ENCODE data around the gene CHRNA4. TPM values are rescaled to one million over a fixed set of nuclear protein-coding genes. Genes with fewer than 3 reads are reported as not detected.

CHRNA4 gene
- total RNA-seq, 2 donors from 2014 or later = not detected

GRCh38 chr20:63364801-63365585 is 3.8 kb upstream of the CHRNA4 start:
- no peak for TF ChIP-seq CTCF (IDR thresholded peaks at IDR 0.05)
- no peak for TF ChIP-seq POLR2A (IDR thresholded peaks at IDR 0.05)

DNA sequence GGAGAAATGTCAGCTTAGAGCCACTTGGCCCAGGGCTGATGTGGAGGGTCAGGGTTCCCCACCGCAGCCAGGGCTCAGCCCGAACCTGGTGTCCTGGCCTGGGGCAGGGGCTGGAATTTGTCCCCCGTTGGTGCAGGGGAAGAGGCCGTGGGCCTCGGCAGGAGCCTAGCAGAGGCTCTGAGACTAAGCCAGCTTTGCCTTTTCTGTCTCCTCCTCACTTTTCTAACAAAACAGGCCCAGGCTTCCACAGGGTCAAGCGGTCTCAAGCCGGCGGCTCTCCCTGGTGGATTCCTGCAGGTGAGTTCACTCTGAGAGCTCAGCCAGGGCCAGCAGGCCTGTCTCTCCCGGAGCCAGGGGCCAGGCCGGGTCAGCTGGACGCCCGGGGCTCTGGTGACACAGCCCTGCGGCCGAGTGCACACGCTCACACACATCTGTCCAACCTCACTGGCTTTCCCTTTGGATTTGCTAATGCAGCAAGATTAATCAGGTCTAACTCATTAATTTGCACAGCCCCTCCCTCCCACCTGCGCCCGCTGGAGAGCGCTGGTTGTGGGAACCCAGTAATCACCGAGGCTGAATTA is 2.9 kb upstream of the CHRNA4 start:
- H3K36me3 ChIP-seq (replicated peaks in 1 of 2; ENCODE audit: insufficient read depth in 1 of 2, low read depth in 2 of 2) = no peaks in the 10 kb centered on the region
- peaks cover 0 to 11% of the 10 kb centered on the region in 2 donors for H3K27me3 ChIP-seq
- ATAC-seq (no peak), DNase-seq (no peak)
- intact Hi-C loops (cut with DNase I) = no loop called here
- no peaks in the 10 kb centered on the region for H3K9me3 ChIP-seq
- peaks cover 8% of the 10 kb centered on the region for H3K4me1 ChIP-seq
- no peak overlapping the region for H3K4me3 ChIP-seq
- TF ChIP-seq POLR2A (IDR thresholded peaks at IDR 0.05) (no peak), CTCF (IDR thresholded peaks at IDR 0.05) (no peak)
- 60 to 73% methylated on average over 12 to 19 of the region's 19 CpGs for WGBS, 2 donors
- no peak overlapping the region for H3K27ac ChIP-seq

More at GRCh38 chr20:63364801-63365585, 3.8 kb upstream of the CHRNA4 start:
- H3K4me1 ChIP-seq = peaks cover 8% of the 10 kb centered on the region
- DNase-seq = no peak
- no peaks in the 10 kb centered on the region for H3K36me3 ChIP-seq (replicated peaks in 1 of 2; ENCODE audit: insufficient read depth in 1 of 2, low read depth in 2 of 2)
- 60% methylated on average over 17 of the region's 20 CpGs; no CpG with 5 or more reads in 1 of the 2 donors for whole genome bisulfite sequencing, 2 donors
- no peak overlapping the region for H3K4me3 ChIP-seq
- peaks cover 0 to 9% of the 10 kb centered on the region in 2 donors for H3K27me3 ChIP-seq
- H3K9me3 ChIP-seq = no peaks in the 10 kb centered on the region
- ATAC-seq = no peak
- intact Hi-C loops (cut with DNase I) = no loop called here
- H3K27ac ChIP-seq = no peak overlapping the region

- TF ChIP-seq POLR2A (IDR thresholded peaks at IDR 0.05) = no peak
- TF ChIP-seq CTCF (IDR thresholded peaks at IDR 0.05) = no peak
- peaks cover 0 to 11% of the 10 kb centered on the region in 2 donors for H3K27me3 ChIP-seq
- intact Hi-C loops (cut with DNase I) = no loop called here
- H3K36me3 ChIP-seq (replicated peaks in 1 of 2; ENCODE audit: insufficient read depth in 1 of 2, low read depth in 2 of 2) = no peaks in the 10 kb centered on the region
- H3K4me1 ChIP-seq = peaks cover 10% of the 10 kb centered on the region
- H3K27ac ChIP-seq = no peak overlapping the region
- no peak overlapping the region for H3K4me3 ChIP-seq
- 47 to 52% methylated on average over 11 to 23 of the region's 23 CpGs for WGBS, 2 donors
- H3K9me3 ChIP-seq = no peaks in the 10 kb centered on the region
- DNase-seq = no peak
- ATAC-seq = no peak
Observed at GRCh38 chr20:63363013-63363957, 2.1 kb upstream of the CHRNA4 start.

DNA sequence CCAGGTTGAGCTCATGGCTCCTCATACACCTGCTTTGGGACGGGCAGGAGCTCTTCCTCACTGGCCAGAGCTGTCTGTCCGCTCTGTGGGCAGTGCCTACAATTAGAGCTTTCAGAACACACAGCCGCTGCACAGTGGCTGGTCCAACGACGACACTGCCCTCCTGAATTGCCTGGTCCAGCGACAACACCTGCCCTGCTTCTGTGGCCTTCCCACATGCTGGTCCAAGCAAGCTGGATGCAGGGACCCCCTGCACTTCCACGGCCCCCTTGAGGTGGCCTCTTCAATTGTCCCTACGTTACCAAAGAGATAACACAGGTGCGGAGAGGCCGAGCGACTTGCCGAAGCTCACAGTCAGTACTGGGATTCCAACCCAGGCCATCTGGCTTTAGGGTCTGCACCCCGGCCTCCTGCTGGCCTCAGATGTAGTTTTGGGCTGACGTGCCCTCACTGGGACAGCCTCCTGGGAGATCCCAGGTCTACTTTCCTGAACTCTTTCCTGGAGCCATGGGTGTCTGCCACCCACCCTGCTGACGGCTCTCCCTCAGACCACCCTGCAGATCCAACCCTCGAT is 1.4 kb upstream of the CHRNA4 start:
- H3K4me3 ChIP-seq = no peak overlapping the region

More for the DNA sequence above, 1.4 kb upstream of the CHRNA4 start:
- no peaks in the 10 kb centered on the region for H3K36me3 ChIP-seq (replicated peaks in 1 of 2; ENCODE audit: insufficient read depth in 1 of 2, low read depth in 2 of 2)
- peaks cover 18% of the 10 kb centered on the region for H3K4me1 ChIP-seq
- TF ChIP-seq CTCF (IDR thresholded peaks at IDR 0.05) (no peak), POLR2A (IDR thresholded peaks at IDR 0.05) (no peak)
- H3K27me3 ChIP-seq = peaks cover 0 to 11% of the 10 kb centered on the region in 2 donors
- no peak for DNase-seq
- ATAC-seq = no peak
- WGBS, 2 donors = 40 to 60% methylated on average over 9 to 16 of the region's 16 CpGs
- no peaks in the 10 kb centered on the region for H3K9me3 ChIP-seq
- intact Hi-C loops (cut with DNase I) = no loop called here
- H3K27ac ChIP-seq = no peak overlapping the region
